GM21786 (cell line): ENCODE measurements around the gene COA5.

Experiments used
- ATAC-seq: cut with Tn5 transposase; IDR thresholded peaks from one replicate; pipeline ENCODE4 v1.9.1; 2021; ENCODE audit not compliant: unreplicated experiment

The COA5 gene

DNA sequence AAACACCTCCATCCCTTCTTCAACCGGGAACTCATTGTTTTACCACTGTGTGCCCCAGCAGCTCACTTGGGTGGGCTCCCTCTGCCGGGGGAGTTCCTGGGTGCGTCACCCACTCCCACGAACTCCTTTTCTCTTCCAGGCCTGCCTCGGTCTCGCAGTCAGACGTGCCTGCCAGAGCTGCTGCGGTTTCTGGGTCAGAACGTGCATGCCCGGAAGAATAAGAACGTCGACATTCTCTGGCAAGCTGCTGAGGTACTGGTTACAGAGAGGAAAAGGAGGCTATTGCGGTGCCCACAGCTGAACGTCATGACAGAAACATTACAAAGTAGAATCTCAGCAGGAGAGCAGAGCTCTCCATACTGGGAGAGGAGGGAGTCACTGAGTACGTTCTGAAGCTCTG is 35.6 kb downstream of the COA5 start:
- no peak for ATAC-seq

DNA sequence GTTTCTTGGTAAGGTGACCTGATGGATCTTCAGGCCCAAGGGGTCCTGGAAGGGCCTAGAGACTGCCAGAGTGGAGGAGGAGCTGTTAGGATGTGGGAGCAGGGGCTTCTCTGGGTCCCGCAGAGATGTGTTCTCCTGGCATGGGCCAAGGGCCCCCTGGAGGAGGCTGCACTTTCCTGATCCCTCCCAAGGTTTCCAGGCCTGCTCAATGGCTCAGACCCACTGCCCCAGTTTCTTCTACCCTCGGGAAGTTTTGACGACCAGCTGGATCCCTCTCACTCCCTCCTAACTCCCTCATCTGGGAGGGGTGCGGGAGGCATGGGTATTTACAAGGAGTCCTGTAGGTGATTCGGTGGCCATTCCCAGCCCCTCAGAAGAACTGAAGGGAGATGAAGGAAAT is 36.1 kb downstream of the COA5 start:
- no peak for ATAC-seq

DNA sequence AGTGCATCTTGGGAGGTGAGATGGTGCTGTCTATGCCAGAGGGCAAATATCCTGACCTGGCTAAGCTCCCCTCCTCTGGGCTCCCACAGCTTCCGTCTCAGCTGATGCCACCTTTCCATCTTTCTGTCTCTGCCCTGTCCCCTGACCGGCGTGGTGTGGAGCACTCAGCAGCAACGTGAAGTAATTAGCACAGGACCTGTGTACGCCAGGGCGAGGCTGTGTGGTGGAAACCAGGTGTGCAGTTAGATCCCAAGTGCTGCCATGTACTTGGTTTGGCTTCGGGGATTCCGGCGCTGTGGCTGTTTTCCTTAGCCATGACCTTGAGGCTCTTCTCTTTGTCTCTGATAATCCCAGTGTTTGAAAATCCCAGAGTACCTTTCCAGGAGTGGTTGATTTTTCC is 36.5 kb downstream of the COA5 start:
- ATAC-seq = no peak

DNA sequence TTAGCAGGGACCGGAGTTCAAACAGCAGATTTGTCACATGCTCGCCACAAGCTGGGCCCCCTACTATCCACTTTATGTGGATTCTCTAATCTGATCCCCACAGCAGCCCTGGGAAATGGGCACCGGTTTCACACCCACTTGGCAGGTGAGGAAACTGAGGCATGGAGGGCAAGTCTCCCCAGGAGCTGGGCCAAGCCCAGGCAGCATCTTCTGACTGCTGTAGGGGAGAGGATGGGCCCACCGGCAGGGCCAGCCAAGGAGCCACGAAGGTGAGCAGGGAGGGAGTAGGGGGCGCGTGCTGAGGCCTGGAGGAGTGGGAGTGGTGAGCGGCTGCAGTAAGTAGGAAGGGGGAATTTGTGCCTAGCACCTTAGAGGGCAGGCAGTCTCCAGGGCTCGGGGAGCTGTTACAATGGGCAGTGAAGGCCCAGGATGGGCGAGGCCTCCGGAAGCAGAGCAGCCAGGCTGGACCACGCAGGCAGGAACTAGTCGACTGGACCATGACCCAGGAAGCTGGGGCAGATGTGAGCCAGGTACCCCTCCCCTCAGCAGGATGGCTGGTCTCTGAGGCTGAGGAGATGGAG is 37.1 kb downstream of the COA5 start:
- ATAC-seq = no peak

DNA sequence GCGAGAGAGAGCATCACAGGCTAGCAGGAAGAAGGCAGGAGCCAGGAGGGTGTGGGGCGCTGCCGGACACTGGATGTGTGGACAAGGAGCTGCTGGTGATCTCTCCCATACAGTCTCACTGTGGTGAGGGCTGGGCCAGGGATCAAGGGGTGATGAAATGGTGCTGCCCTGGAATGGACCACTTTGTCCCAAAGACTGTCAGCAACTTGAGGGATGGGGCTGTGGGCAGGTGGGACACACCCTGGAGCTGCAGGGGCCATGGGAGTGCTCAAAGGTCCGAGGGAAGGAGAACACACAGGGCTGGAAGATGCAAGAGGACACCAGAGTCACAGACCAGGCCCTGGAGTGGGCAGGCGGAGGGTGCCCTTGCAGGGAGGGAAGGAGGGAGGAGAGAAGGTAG is 38.0 kb downstream of the COA5 start:
- ATAC-seq = no peak

DNA sequence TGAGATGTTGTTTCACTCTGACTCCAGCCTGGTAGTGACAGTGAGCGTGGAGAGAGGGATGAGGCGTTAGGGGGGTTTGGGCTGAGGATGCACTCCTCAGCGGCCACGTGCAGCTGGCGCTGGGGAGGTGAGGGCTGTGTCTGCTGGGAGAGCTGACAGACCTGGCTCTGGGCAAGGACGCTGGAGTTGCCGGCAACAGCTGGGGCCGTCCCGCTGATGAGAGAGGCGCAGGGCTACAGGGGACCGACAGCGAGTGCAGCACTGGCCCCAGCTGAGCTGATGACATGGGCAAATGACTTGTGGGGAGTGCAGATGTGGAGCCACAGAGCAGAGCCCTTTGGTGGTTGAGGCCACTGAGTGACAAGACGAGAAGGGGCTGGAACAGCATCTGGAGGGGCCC is 38.4 kb downstream of the COA5 start:
- ATAC-seq = no peak

DNA sequence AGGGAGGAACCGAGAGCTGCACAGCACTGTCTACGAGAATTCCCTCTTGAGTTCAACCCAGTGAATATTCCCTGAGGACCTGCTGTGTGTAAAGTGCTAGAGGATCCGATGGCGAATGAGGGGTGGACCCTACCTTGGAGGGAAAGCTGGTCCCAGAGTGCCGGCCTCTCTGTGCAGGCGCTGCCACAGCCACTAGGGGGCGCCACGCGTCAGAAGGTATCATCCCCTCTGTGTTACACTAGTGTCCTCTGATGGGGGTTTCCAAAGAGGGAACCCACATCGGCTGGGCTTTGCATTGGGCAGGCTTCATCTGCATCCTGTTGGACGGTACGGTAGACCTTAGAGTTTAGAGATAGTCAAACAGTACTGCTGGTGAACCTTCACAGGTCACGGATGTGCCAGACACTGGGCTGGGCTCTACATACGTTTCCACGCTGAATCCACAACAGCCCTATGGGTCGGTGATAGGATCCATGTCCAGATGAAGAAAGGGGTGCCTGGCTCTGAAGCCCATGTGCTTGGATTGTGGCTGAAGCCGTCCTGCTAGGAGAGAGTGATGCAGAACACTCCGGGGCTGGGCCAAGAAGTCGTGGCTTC is 39.0 kb downstream of the COA5 start:
- no peak for ATAC-seq

DNA sequence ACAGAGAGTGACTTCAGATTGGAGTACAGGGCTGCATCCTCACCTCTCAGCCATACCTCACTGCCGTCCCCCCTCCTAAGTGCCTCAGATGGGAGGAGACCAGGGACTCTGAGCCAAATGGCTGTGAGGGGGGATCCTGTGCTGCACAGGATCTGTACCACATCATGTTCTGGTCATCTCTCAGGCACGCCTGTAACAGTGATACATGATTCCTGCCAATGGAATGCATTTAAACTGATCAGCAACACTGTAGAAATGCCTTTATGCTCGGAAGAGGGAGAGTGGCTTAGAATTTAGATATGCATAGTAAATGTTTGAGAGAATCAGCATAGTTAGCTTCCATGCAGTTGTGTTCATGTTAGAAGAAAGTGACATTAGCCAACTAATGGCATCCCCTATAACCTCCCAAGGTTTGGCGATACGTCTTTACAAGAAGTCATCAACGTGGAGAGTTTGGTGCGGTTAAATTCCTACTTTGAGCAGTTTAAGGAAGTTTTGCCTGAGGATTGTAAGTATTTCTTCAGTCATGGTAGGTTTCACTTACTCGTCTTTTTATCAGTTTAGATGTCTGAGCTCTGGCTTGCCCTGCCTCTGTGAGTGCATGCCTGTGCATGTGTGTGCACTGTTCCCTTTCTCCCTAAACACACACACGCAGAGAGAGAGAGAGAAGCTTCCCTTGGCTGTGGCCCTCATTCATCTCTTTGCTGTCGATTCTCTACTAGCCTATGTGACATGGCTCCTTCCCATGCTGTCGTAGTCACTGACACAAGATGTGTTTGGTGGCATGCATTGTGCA is 40.0 kb downstream of the COA5 start:
- ATAC-seq = no peak

DNA sequence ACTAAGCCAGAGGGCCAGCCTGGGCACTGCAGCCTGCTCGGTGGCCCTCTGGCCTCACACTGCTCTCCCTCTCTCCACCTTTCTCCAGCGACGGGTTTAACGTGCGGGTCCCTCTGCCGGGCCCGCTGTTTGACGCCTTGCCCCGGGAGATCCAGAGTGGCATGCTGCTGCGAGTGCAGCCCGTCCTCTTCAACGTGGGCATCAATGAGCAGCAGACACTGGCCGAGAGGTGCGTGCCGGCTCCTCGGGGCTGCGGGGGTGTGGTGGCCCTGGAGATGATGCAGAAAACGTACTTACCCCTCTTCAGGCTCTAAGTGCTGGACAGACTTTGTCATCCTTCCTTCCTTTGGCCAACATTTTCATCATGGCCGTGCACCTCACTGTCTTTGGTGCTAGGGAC is 42.4 kb downstream of the COA5 start:
- no peak for ATAC-seq

DNA sequence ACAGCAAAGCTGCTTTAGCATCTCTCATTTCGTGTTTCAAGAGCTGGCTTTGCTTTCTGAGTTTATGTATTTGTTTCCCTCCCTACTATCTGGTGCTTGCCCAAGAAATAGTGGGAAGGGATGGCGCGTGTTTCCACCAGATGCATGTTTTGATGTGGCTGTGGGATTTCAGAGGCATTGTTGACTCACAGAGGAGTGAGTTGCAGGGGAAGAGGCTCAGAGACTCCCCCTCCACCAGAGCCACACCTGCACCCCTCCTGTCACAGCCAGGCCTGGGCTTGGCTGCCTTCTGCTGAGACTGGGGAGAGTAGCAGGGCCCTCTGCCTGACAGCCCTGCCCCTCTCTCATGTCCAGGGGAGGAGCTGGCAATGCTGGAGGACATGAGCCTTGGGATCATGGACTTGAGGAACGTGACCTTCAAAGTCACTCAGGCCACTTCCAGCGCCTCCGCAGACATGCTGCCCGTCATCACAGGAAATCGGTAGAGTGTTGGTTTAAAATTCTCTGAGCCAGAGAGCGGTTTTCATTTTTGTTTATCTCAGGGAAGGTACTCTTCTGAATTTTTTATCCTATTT is 42.9 kb downstream of the COA5 start:
- ATAC-seq = no peak

DNA sequence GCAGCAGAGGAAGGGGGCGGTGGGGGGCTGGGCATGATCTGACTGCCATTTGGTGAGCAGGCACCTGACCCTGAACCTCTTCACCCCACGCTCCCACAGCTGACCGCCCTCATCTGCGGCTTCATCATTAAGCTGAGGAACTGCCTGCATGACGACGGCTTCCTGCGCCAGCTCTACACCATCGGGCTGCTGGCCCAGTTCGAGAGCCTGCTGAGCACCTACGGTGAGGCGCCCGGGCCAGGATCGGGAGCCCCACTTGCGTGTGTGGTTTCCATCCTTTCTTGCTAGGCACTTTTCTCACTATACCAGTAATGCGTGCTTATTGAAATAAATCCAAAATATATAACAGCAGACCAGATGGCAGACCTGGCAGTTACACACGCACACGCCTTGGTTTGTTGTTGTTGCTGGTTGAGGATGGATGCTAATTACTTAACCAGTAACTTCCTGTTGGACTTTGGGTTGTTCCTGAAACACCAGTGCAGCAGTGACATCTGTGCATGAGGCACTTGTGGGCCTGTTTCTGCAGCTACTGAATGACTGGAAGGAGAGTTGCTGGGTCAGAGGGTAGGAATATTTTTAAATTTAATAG is 43.7 kb downstream of the COA5 start:
- ATAC-seq = no peak

DNA sequence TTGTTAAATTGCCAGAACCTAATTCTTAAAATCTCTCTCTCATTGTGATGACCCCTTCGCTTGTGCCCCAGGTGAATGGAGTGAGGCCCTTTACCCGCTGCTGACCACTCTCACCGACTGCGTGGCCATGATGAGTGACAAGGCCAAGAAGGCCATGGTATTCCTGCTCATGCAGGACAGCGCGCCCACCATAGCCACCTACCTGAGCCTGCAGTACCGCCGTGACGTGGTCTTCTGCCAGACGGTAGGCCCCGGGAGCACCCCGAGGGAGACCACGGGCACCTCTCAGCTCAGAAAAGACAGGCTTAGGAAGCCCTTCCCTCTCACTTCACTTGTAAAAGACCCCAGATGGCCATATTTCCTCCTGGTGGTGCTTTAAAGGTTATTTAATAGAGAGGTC is 44.9 kb downstream of the COA5 start:
- ATAC-seq = no peak

DNA sequence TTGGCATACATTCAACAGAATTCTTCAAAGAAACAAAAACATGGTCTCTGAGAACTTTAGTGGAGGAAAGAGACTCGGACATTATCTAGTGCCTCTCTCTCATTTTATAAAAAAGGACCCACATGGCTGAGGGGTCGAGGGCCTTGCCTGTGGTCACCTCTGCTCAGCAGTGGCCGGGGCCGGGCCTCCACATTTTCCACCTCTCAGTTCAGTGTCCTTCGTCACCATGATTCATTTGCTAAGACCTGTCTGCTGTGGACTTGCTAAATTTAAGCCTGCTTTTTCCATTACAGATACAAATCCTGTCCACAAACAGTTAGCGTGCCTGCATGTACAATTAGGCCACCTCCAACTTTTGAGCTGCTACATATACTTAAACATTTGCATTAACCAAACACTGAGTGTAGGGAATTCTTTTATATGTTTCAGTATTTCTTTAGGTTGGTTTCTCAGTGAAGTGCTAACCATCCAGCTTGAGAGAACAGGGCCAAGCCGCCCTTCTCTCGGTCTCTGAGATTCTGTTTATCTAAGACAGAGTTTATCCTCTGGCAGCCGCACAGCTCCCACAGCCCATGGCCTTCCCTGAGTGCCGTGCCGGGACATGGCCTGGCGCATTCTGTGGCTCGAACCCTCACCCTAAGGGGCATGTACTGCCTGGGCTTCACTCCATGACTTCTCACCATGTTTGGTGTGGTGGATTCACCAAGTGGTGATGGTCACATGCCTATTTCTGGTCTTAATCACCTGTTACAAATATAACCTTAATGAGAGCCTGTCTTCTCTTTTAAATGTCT is 46.2 kb downstream of the COA5 start:
- ATAC-seq = no peak

DNA sequence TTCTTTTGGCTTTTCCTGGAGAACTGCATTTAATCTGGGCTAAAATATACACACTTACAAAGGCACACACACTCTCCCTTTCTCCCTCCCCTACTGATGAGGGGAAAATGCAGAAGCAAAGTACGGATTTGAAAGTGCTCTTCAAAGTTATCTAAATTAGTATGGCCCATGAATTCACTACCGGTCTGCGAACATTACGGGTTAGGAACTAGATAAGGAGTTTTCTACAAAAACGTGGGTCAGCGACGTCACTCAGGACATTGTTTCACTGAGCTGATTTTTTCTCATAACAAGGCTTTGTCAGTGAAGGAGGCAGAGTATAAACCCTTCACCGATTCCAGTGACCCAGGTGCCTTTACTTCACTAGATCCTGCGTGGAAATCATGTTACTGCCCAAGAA is 47.3 kb downstream of the COA5 start:
- no peak for ATAC-seq

DNA sequence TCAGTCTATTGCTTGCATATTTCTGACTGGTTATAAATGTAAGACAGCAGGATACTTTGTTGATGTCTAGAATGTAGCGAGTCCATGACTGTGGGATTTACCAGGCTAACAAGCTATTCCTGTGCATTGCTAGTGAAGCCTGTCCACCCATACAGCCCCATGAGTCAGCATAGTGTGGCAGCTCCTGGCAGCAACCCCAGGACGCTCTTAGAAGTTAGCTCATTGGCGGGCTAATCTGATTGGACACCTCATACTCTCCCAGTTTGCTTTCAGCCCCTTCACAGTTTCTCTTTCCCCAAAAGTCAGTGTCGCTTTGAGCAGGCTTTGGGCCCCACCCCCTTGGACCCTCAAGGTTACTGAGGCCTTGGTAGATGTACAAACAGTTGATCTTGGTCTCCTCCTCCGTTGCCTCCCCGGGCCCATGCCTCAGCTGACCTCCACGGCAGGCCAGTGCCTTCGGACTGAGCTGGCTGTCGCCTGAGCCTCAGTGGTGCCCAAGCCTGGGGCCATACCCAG is 48.0 kb downstream of the COA5 start:
- ATAC-seq = no peak

DNA sequence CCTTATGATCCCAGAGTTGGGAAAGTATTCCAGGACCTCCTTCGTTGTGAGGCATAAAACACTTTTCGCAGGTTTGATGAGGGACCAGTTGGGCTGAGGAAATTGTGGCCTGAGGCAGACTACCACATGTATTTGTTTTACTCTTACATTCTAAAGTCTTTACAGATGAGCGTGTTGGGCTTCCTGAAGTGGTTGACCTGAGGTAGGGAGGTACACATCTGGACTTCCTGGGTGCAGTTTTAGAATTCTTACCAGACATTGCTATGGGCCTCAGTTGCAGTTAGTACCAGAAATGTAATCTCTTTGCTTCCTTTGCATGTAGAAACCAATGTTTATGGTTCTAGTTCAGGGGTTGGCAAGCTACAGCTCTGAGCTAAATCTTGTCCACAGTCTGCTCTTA is 48.7 kb downstream of the COA5 start:
- no peak for ATAC-seq

DNA sequence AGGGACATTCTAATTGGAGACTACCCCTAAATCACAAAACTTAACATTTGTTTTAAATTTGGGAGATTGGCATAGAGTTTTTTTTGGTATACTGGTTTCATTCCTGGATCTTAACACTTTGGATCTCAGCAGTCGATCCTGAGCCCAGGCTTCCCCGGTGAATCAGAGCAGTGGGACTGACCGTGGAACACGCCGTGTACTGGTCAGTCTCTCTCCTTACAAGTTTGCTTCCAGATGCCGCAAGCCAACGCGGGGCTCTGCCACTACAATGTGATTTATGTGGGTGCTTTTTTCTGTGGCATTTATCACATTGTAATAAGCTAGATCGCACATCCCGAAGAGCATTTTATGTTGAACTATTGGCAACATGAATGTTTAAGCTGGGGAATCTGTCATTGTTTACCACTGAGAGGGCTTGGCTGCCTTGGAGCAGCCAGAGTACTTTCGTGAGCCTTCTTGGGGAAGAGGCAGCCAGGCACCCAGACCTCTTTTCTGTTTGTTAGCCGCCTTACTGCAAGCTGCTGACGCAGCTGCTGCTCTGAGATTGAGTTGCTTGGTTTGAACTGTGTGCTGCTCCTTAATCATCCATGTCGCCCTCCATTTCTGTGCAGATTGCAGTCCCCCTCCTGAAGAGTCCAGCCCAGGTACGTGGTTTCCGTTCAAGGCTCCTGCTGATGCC is 49.3 kb downstream of the COA5 start:
- no peak for ATAC-seq

DNA sequence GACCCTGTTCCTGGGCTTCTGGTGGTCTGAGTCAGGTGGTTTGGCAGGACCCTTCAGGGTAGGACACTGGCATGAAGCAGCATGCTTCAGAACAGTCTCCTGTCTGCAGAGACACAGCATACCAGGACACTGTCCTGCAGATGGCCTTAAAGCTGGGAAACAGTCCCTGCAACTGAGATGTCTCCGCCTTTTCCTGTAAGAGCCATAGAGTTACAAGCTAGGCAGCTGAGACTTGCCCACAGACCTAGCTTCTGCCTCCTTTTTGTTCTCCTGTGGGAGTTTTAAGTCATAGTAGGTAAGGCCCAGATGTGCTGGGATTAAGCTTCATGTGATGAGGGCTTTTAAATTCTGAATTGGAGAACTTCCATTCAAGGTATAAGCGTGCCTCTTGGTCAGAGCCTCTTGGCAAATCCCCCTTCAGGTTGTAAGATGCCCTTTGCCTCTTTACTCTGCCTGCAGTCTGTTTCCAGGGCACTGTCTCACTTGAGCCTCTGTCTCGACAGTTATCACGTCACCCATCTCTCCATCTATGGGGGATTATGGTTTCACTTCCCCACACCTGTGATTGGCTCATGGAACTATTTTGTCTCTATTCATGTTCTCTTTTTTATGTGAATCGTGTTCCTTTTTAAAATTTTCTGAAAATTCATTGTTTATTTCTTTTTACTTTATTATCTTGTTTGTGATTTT is 51.8 kb downstream of the COA5 start:
- ATAC-seq = peak; percentile 68

DNA sequence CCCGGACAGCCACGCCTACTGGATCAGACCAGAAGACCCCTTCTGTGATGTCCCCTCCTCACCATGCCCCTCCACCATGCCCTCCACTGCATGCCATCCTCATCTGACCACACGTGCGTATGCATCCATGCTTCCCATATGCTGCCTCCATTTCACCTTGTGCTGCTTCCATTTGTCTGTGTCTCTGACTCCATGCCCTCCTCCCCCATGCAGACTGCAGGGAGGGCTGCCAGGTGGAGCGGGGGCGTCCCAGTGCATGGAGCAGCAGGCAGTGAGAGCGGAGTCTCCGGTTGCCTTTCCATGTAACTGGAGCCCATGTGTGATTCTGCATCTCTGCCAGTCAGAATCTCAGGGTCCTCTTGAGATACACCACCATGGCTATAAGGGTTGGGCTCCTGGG is 52.6 kb downstream of the COA5 start:
- ATAC-seq = no peak
